NCI-H82 treated with DMSO at 0.1 percent for 48 hours (cell line): Measurements from ENCODE around the gene VIPR2.
"Not testable (repeated sequence)": the region's sequence is repeated elsewhere in the genome, so short reads cannot be mapped to it uniquely, and the experiment has no call there.

Experiments
- DNase-seq: peaks from one replicate; lab custom pipeline; 2025; ENCODE audit not compliant: unreplicated experiment; lab: John Stamatoyannopoulos, UW

VIPR2 gene

DNA sequence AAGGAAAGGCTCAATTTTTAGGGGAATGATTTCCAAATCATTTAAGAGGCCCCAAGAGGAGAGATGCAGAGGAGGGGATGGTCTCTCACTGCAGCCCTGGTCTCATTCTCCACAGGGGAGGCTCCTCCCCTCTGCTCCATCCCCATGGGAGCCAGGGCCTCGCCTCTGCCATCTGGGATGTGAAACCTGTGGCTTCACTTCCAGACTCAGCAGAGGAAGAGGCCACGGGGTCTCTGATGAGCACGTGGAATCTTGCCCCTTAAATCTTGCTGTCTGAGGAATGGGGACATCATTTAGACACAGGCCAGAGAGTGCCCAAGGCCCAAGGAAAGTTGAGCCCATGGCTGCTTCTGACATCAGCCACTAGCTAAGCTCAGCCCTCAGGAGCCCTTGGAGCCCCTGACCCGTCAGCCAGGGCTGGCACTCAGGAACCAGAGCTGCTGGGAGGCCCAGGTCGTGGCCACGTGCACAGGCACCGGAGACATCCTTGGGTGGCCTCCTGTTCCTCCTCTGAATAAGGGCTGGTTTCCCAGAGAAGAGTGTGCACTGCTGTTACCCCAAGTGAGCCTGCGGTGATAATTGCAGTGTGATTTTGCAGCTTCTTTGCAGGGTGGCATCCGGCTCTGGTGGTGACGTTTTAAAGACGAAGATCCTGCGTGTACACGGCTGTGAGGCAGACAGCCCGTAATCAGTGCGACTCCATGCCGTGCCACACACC lies 50.5 kb downstream of the VIPR2 start:
- DNase-seq = no peak

DNA sequence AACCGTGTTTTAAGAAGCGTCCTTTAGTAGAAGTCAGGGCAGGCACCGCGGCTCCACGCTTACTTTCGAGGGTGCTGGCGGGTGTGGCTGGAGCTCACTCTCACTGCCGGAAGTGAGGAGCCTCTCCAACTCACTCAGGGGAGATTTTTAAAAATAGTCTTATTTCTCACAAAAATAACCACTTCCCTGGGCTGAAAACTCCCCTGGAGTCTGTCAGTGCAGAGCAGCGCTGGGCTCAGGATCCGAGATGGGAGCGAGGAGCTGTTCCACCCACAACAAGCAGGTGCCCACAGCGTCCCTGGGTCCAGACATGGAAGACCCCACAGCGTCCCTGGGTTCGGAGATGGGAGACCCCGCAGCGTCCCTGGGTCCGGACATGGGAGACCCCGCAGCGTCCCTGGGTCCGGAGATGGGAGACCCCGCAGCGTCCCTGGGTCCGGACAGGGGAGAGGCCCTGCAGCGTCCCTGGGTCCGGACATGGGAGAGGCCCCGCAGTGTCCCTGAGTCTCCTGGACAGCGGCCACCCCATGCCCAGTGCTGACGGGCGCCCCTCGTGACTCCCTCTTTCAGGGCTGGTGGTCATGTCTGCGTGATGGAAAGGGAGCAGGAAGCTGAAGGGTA lies 51.2 kb downstream of the VIPR2 start:
- no peak for DNase-seq

- no peak for DNase-seq
Observed at GRCh38 chr7:159092701-159093121, 52.0 kb downstream of the VIPR2 start.

DNA sequence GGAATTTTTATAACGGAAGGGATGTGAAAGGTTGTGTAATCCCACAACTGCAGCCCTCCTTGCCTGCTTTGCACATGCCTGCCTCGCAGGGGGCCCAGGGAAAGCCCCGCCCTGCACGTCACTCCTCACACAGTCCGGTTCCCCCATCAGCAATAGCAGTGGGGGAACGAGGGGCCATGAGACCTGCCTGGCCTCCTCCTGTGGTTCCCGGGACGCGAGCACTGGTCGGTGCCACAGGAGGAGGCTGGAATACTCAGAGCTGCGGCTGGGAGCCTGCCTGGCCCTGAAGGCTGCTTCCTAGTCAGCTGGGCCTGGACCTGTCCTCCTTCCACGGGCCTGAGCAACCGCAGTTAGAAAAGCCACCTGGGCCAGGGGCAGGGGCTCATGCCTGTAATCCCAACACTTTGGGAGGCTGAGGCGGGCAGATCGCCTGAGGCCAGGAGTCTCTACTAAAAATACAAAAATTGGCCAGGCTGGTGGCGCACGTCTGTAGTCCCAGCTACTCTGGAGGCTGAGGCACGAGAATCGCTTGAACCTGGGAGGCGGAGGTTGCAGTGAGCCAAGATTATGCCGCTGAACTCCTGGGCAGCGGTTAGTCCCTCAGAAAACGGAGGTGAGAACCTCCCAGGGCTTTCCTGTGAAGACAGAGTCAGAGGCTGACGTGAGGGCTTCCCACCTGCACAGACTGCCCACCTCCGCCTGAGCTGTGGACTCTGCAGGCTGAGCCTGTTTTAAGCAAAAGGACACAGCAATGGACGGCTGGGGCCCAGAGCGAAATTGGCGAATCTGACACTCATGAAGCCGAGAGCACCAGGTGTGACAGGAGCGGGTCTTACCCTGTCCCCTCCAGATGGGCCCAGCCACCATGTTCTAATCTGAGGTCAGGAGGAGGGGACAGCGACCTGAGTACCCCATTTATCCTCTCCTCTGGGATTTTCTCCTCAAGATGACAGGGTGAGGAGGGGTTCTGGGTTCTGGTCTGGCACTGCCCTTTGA lies 52.9 kb downstream of the VIPR2 start:
- no peak for DNase-seq

DNA sequence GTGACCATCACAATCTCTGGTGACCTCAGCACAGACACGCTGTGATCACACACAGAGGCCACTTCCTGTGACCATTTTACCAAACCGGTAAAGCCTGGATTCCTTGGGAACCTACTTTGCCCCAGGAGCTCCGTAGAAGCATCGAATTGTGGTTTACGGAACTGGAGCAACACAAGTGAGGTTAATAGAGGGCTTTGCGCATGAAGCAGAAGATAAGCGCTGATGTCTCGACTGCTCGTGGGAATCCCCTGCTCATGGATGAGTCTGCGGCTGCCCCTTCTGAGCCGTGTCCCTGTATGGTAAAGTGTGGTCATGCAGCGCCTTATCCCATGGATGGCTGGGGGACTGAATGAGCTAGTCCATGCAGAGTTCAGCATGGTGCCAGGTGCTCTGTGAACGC lies 53.6 kb downstream of the VIPR2 start:
- DNase-seq = no peak

DNA sequence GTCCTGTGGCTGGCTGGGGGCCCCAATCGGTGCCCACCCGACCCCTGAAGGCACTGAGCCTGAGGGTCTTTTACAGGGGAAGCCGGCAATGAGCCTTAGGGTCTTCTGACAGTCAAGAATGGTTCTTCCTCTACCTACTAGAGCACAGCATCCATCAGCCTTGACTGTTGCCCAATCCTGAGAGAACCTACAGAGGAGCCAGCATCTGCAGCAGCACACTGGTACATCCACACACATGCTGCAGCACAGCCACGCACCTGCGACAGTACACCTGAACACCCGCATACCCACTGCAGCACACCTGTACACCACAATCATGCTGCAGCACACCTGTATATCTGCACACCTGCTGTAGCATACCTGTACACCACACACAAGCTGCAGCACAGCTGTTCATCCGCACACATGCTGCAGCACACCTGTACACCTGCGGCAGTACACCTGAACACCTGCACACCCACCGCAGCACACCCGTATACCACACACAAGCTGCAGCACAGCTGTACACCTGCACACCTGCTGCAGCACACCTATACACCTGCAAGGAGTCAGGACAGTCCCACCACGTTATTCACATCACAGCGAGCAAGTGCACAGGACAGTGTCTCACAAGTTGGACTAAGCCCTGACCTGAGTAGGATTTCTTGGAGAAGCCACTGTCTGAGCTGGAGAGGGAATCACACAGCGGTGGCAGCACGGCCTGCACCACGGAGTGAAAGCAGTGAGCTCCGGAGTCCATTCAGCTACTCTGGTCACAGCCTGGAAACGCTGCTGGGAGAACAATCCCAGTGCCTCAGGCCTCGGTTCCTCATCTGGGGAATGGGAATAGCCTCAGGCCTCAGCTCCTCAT lies 56.4 kb downstream of the VIPR2 start:
- no peak for DNase-seq

- no peak for DNase-seq
Observed at GRCh38 chr7:159086301-159086925, 58.3 kb downstream of the VIPR2 start.

- no peak for DNase-seq
Observed at GRCh38 chr7:159084069-159084801, 60.4 kb downstream of the VIPR2 start.

- DNase-seq = no peak
Observed at GRCh38 chr7:159083698-159084068, 61.0 kb downstream of the VIPR2 start.

GRCh38 chr7:159083001-159083697 lies 61.5 kb downstream of the VIPR2 start:
- no peak for DNase-seq

GRCh38 chr7:159082075-159082474 lies 62.6 kb downstream of the VIPR2 start:
- DNase-seq = not testable (repeated sequence)

DNA sequence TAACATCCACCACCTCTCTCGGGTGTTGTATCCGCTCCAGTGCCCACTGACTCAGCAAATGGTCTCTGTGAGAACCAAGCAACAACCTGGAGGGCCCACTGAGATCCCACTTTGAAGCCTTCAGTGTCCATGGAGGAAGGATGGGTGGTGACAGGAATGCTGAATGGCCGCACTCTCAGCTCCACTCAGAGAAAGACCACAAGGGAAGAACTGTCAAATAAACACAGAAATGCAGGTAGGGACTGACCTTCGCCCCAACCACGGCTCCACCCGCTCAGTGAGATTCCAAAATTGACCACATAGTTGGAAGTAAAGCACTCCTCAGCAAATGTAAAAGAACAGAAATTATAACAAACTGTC lies 65.8 kb downstream of the VIPR2 start:
- no peak for DNase-seq

DNA sequence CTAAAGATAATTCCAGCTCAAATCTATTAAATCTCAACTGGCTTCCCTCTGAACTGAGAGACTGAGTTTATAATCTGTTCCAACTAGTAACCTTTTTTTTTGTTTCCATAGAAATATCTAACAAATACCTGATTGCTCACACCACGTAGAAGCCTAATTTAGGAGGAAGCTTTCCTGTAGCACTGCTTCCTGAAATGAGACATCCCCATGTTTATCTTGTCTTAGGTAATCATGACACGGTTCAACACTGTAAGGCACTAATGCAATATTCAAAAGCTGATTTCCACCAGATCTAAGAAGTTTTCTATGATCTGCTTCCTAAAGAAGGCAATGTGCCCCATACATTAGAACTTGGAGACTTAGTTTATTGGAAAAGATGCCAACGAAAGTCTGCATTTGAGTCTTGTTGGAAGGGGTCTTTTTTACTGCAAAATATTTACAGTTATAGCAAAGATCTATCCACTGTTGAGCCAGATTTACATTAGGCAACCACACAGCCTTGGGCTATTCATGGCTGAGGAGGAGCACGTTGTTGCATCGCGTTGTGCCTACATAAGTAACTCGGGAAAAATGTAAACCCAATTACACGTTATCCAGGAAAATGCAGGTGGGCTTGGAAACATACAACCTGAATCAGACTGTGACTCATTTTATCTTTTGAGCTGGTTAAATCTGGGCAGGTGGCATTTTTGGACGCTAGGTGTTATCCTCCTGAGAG lies 66.3 kb downstream of the VIPR2 start:
- DNase-seq = no peak

DNA sequence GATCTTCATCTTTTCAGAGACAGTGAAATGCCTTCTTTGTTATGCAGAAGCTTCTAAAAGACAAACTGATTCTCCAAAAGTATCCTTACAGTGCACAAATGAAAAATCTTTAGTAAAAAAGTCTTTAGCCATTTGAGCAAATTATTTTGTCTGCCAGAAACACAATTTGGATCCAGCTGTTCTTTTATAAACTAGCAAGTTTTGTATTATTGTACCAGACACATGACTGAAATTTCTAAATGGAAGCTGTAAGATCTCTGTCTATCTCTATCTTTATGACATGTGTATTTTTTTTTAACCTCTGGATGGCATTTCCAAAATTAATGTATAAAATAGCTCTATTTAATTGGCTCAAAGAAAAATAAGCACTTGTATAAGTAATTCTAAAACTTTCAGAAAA lies 68.3 kb downstream of the VIPR2 start:
- no peak for DNase-seq

GRCh38 chr7:159075563-159076238 lies 69.0 kb downstream of the VIPR2 start:
- DNase-seq = no peak

DNA sequence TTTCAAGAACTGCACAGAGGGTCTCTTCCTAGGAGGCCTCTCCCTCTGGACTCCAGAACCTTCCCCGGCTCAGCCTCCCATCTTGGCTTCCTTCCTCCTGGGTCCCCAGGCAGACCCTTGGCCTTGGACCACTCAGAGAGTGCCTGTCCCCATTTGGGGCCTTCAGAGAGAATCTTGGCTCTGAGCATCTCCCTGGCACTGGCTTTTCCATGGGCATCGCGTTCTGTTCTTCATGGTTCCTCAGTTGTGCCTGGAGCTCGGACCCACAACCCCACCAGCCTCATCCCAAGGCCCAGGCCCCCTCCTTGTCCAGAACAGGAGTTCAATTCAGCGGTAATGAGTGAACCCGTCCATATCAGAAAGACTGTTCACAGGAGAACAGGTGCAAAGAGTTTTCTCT lies 73.4 kb downstream of the VIPR2 start:
- no peak for DNase-seq

DNA sequence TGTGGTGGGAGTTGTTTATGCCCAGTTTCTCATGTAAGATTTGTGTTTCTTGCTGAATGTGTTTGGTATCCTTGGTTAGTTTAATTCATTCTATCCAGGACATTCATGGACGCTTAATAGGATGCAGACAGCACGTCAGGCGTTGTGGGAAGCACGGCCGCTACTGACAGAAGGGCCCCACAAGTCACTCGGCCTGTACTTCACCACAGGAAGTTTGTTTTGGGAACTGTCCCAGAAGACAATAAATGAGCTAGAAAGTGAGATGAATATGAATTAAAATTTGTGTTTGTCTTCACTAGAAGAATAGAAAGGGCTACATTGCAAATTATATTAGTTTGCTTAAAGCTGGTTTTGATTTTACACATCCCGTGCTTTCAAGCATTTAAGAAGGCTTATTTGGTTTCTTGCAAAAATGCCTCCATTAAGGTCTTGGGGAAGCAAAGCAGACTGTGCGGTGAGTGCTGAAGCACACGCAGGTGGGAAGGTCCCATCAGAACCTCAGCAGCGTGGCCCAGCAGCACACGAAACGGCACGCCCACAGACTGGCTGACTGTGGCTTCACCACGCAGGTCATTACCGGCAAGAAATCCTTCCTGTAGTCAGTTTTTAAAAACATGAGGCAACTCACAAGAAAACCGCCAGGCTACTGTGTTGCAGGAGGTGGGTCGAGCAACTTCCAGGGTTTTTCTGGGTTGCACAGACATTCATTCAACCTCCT lies 74.1 kb downstream of the VIPR2 start:
- no peak for DNase-seq
